WTC11 (cell line): ENCODE measurements around the gene ZNF629. TPM values are rescaled to one million over a fixed set of nuclear protein-coding genes. Genes with fewer than 3 reads are reported as not detected.

Experiments used
- ATAC-seq: fragments of 200-7000 bp; cut with Tn5 transposase; 2 replicates; pipeline ENCODE4 v1.10.0; 2021; ENCODE audit warnings: mild to moderate bottlenecking, moderate library complexity
- CTCF ChIA-PET: fragments of 300-600 bp; sonication (Branson Sonifier 250); formaldehyde crosslinking; loops from one replicate; lab custom pipeline; 2021; ENCODE audit warnings: antibody characterized with exemption; lab: Charles Lee
- POLR2A ChIA-PET: fragments of 350-600 bp; sonication (Branson Sonifier 250); formaldehyde crosslinking; loops from one replicate; lab custom pipeline; 2021; ENCODE audit warnings: antibody characterized with exemption; lab: Charles Lee
- DNase-seq: peaks from one replicate; pipeline ENCODE4 v3.0.0; 2021; ENCODE audit warnings: low spot score
- H3K27ac Mint-ChIP-seq: 2 replicates; pipeline ENCODE4 v1.8.0; 2021; ENCODE audit warnings: mixed read lengths
- H3K27me3 Mint-ChIP-seq: 2 replicates; pipeline ENCODE4 v1.8.0; 2021; ENCODE audit warnings: low read depth, mild to moderate bottlenecking, moderate library complexity, mixed read lengths
- H3K36me3 Mint-ChIP-seq: 2 replicates; pipeline ENCODE4 v1.8.0; 2021; ENCODE audit warnings: mixed read lengths
- H3K4me1 Mint-ChIP-seq: 2 replicates; pipeline ENCODE4 v1.8.0; 2022; ENCODE audit warnings: mixed read lengths
- H3K4me3 Mint-ChIP-seq: 2 replicates; pipeline ENCODE4 v1.8.0; 2021; ENCODE audit warnings: mild to moderate bottlenecking, moderate library complexity, mixed read lengths
- H3K9me3 Mint-ChIP-seq: 2 replicates; pipeline ENCODE4 v1.8.0; 2021; ENCODE audit warnings: mixed read lengths
- AFF4 ChIP-seq: sonication (generic); formaldehyde crosslinking; IDR thresholded peaks from 2 replicates; pipeline ENCODE4 v1.8.1; 2023; ENCODE audit warnings: mild to moderate bottlenecking, missing genetic modification reagents, borderline replicate concordance
- AR ChIP-seq: fragments of 250-450 bp; sonication (Bioruptor Pico); IDR thresholded peaks from 2 replicates; pipeline ENCODE4 v1.9.0; 2021; ENCODE audit warnings: mild to moderate bottlenecking
- ATF3 ChIP-seq: sonication (generic); formaldehyde crosslinking; conservative IDR thresholded peaks from 2 replicates; pipeline ENCODE4 v1.8.1; 2022; ENCODE audit warnings: mild to moderate bottlenecking, missing genetic modification reagents
- ATF6 ChIP-seq: sonication (generic); formaldehyde crosslinking; IDR thresholded peaks from 2 replicates; pipeline ENCODE4 v1.8.1; 2023; ENCODE audit warnings: mild to moderate bottlenecking, missing genetic modification reagents
- CDX4 ChIP-seq: fragments of 250-450 bp; sonication (Bioruptor Pico); IDR thresholded peaks from 2 replicates; pipeline ENCODE4 v1.9.0; 2021; ENCODE audit warnings: moderate library complexity, mild to moderate bottlenecking, inconsistent platforms, borderline replicate concordance
- CREB1 ChIP-seq: sonication (generic); formaldehyde crosslinking; IDR thresholded peaks from 2 replicates; pipeline ENCODE4 v1.8.0; 2023; ENCODE audit warnings: mild to moderate bottlenecking, missing genetic modification reagents
- E2F1 ChIP-seq: sonication (generic); formaldehyde crosslinking; IDR thresholded peaks from 2 replicates; pipeline ENCODE4 v1.8.0; 2022; ENCODE audit warnings: mild to moderate bottlenecking, missing genetic modification reagents
- EMX1 ChIP-seq: fragments of 250-450 bp; sonication (Bioruptor Pico); IDR thresholded peaks from 2 replicates; pipeline ENCODE4 v1.8.0; 2021; ENCODE audit warnings: mild to moderate bottlenecking
- IRF1 ChIP-seq: sonication (generic); formaldehyde crosslinking; IDR thresholded peaks from 2 replicates; pipeline ENCODE4 v1.8.0; 2023; ENCODE audit warnings: missing genetic modification reagents
- IRF2 ChIP-seq: sonication (generic); formaldehyde crosslinking; IDR thresholded peaks from 2 replicates; pipeline ENCODE4 v1.8.0; 2022; ENCODE audit warnings: low read depth, missing genetic modification reagents, borderline replicate concordance
- MYBL2 ChIP-seq: sonication (generic); formaldehyde crosslinking; IDR thresholded peaks from 2 replicates; pipeline ENCODE4 v1.8.1; 2023; ENCODE audit warnings: mild to moderate bottlenecking, moderate library complexity, missing genetic modification reagents
- RORB ChIP-seq: fragments of 250-450 bp; sonication (Bioruptor Pico); IDR thresholded peaks from 2 replicates; pipeline ENCODE4 v1.9.0; 2021; ENCODE audit warnings: mild to moderate bottlenecking
- SP1 ChIP-seq: sonication (generic); formaldehyde crosslinking; conservative IDR thresholded peaks from 2 replicates; pipeline ENCODE4 v1.8.1; 2022; ENCODE audit warnings: missing genetic modification reagents
- STAT6 ChIP-seq: sonication (generic); formaldehyde crosslinking; conservative IDR thresholded peaks from 2 replicates; pipeline ENCODE4 v1.8.1; 2023; ENCODE audit warnings: mild to moderate bottlenecking, low read depth, missing genetic modification reagents, moderate library complexity
- TCF7 ChIP-seq: sonication (generic); formaldehyde crosslinking; IDR thresholded peaks from 2 replicates; pipeline ENCODE4 v1.8.0; 2022; ENCODE audit warnings: mild to moderate bottlenecking, low read depth, missing genetic modification reagents, moderate library complexity
- TP53 ChIP-seq: sonication (generic); formaldehyde crosslinking; IDR thresholded peaks from 2 replicates; pipeline ENCODE4 v1.8.1; 2023; ENCODE audit warnings: mild to moderate bottlenecking, missing genetic modification reagents
- USF2 ChIP-seq: sonication (generic); formaldehyde crosslinking; IDR thresholded peaks from 2 replicates; pipeline ENCODE4 v1.8.1; 2023; ENCODE audit warnings: mild to moderate bottlenecking, missing genetic modification reagents, moderate library complexity
- ZNF138 ChIP-seq: sonication (generic); formaldehyde crosslinking; conservative IDR thresholded peaks from 2 replicates; pipeline ENCODE4 v1.8.1; 2022; ENCODE audit warnings: mild to moderate bottlenecking, moderate library complexity, missing genetic modification reagents
- total RNA-seq: library from RNA; stranded (reverse); gene quantifications from 3 replicates; pipeline ENCODE4 v1.2.3, GENCODE V29; 2021

Gene ZNF629
- total RNA-seq, 1 experiment from 2014 or later, result 20.0 TPM

GRCh38 chr16:30750876-30751465, 36.0 kb downstream of the ZNF629 start (continued):
- no peak for TF ChIP-seq E2F1 (CRISPR knock-in tag)
- no peak for TF ChIP-seq AFF4 (CRISPR knock-in tag)
- TF ChIP-seq ZNF138, result no peak
- no peak for TF ChIP-seq USF2 (CRISPR knock-in tag)
- TF ChIP-seq, all 79 proteins: peak for 0

- peaks cover 20% of the 10 kb centered on the region for H3K36me3 Mint-ChIP-seq
Measured at GRCh38 chr16:30750201-30750600, 36.8 kb downstream of the ZNF629 start.

More at GRCh38 chr16:30750201-30750600, 36.8 kb downstream of the ZNF629 start:
- Mint-ChIP-seq H3K4me1 (peaks cover 7% of the 10 kb centered on the region), H3K27me3 (no peaks in the 10 kb centered on the region), H3K4me3 (peak overlapping the region; percentile 94; the same call in 1 of the 2 replicates), H3K9me3 (no peaks in the 10 kb centered on the region), H3K27ac (peak overlapping the region; percentile 32; the same call in 1 of the 2 replicates)
- CTCF ChIA-PET, result no interaction called here
- no peak for DNase-seq
- POLR2A ChIA-PET, result no interaction called here
- no peak for ATAC-seq
- TF ChIP-seq IRF1 (CRISPR knock-in tag), result no peak
- no peak for TF ChIP-seq CREB1
- no peak for TF ChIP-seq ATF3 (CRISPR knock-in tag)
- TF ChIP-seq ATF6 (CRISPR knock-in tag), result no peak
- TF ChIP-seq AR (CRISPR knock-in tag), result no peak
- TF ChIP-seq STAT6, result no peak
- TF ChIP-seq TP53 (CRISPR knock-in tag), result no peak
- TF ChIP-seq MYBL2, result no peak
- no peak for TF ChIP-seq EMX1 (CRISPR knock-in tag)
- no peak for TF ChIP-seq SP1
- no peak for TF ChIP-seq TCF7
- TF ChIP-seq CDX4 (CRISPR knock-in tag), result no peak
- TF ChIP-seq RORB (CRISPR knock-in tag), result no peak
- TF ChIP-seq IRF2 (CRISPR knock-in tag), result no peak
